GM20431 (cell line): Measurements from ENCODE around the gene RMRP.
"Not testable (repeated sequence)": the region's sequence is repeated elsewhere in the genome, so short reads cannot be mapped to it uniquely, and the experiment has no call there.

ENCODE experiments used
- in situ Hi-C: fragments of 300-500 bp; cut with MseI, MboI; formaldehyde crosslinking; loops from one replicate; pipeline ENCODE4 v1.15.0; 2020; ENCODE audit warnings: low sequenced_read_pairs; ENCODE audit not compliant: unreplicated experiment

RMRP gene

DNA sequence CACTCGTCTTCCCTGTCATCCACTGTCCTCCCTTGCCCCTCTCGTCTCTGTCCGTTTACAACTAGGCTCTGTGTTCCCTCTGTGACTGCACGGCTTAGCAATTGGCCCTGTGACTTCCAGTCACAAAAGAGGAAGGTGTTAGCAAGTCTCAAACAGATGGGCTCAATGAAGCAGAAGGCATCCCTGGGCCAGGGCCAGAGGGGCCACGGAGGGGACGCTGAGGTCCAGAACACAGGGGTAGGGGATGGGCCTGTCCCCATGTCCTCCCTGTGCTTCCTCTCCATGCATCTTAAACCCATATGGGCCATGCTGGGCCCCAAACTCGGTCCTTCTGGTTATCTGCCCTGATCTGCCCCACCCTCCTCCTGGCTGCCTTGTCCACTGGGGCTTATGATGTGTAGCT is 39.5 kb downstream of the RMRP start, which contains the start of gene CD72:
TSS of gene CD72 (minus strand) at position 89 of the 403 bp plus-strand sequence. CDS start 110 bp downstream, outside the sequence.
- in situ Hi-C loops = no loop called here

DNA sequence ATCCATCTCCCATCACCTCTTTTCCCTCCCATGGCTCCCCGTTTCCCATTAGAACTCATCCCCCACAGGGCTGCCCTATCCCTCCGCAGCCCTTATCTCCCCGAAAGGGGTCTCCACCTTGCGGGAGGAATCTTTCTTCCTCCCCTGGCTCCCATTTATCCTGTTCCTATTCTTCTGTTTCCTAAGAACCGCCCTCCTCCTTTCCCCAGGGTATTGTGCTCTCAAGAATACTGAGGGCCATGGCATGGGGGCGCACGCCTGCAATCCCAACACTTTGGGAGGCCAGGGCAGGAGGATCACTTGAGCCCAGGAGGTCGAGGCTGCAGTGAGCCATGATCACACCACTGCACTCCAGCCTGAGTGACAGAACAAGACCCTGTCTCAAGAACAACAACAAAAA is 40.3 kb downstream of the RMRP start:
- in situ Hi-C loops = no loop called here

DNA sequence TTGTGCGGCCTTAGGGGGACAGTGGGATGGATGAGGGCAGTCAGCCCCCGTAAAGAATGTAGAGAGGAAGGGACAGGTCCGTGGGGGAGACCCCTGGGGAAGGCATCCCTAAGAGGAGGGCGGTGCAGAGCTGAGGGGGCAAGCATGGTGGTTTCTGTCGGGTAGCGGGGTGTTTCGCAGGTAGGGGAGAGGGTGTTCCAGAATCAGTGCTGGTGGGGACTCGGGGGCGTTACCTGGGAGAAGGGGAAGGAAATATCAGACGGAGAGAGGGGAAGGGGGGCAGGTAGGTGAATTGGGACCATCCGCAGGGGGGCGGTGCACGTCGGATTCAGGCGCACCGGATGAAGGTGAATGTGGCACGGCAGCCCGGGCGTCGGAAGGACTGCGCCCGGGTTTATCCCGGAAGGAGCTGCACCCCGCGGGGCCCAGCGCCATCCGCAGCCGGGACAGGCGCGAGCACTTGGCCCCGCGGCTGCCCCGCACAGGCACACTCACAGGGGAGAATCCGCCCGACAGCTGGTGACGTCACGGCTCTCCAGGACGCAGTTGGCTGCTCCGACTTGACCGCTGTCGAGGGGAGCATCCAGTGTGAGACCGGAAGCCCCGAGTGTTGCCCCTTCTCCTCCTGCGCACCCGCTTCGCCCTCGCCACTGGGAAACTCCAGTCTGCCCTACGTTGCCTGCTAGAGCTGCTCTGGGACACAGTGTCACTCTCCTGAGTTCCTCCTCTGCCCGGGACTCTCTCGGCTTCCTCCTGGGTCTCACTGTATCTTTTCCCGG is 40.9 kb downstream of the RMRP start:
- in situ Hi-C loops = no loop called here

DNA sequence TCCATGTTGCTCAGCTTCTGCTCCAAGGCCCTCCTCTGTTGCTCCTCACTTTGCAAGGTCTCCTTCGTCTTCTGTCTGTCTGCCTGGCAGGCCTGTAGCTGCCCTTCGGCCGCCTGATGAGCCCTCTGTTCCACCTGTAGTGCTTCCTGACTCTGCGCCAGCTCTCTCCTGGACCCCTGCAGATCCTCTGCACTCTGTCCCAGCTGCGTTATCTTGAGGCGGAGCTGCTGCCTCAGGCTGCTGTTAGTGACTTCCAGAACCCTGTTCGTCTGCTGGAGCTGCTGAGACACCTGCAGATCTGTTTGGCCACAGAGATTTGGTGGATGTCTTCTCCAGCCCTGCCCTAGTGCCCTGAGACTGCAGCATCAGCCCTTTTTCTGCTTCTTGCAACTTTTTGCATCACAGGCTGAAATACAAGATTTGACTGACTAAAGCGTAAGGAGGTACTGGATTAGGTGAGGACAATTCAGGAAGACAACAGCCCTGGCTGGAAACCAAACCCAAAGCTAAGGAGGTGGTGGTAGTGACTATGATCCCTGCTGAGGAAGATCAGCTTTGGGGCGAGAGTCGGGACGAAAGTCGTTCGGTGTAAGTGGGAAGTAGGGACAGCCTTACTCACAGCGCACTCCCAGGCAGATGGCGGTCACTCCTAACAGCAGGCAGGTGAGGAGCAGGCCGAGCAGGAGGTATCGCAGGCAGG is 41.7 kb downstream of the RMRP start:
- in situ Hi-C loops = no loop called here

DNA sequence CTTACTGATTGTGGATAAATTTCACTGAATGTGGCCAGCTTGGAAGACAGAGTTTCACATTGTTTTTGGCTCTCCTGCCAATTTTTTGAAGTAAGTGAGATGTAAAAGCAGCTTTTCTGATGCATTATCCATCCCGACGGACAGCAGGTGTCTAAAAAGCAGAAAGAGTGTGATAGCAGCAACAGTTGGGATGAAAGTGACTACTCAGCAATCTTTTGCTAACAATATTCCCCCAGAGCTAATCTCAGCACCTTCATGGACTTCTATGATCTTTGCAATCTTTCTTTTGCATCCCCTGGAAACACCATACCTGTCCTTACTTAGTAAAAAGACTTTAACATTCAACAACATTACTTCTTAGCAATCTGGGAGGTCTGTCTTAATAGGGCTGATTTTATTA is 45.0 kb downstream of the RMRP start:
- in situ Hi-C loops = no loop called here

DNA sequence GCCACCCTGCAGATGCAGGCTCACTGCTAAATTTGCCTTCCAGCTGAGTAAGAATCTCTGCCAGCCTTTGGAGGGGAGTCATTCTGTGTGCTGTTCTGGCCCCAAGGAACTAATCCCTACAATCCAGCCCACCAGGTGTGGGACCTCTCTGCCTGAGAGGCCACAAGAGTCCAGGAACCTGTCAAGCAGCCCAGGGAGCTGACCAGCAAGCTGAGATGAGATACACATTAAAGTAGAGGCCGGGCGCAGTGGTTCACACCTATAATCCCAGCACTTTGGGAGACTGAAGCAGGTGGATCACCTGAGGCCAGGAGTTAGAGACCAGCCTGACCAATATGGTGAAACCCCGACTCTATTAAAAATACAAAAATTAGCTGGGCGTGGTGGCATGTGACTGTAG is 45.8 kb downstream of the RMRP start:
- in situ Hi-C loops = not testable (repeated sequence)

DNA sequence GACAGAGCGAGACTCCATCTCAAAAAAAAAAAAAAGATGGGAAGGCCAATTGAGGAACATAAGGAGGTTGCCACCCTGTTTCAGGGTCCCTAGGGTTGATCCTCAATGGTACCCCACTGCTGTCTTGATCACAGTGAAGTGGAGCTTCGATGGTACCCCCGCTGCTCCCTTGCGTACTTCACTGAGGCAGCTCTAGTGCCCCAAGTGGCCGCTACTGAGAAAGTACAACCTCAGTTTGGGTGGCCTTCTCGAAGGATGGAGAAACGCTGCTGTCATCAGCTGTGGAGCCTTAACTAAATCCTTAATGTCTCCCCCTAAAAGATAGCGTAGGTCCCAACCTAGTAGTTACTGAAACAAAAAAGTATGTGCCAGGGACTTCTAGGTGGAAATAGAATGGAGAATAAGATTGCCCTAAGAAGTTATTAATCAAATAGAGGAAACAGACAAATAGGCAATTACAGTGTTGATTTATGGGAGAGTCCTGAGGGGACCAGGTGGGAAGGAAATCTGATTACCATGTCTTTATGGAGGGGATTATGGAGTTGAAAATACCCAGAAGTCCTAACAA is 46.5 kb downstream of the RMRP start:
- in situ Hi-C loops = no loop called here

DNA sequence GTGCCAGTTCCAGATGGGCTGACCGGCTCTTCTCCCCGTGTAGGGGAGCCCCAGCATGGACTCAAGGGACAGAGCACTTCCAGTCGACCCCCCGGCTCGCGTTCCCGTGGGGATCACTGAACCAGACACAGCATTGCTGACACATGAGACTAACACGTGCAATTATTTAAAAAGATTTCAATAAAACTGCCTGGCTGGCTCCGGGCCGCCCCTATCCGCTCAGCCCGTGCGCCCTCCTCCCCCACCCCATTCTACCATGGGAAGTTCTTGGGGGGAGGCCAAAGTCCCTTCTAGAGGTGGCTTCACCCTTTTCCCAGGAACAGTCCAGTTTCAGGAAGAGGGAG is 48.0 kb downstream of the RMRP start:
- in situ Hi-C loops = no loop called here

DNA sequence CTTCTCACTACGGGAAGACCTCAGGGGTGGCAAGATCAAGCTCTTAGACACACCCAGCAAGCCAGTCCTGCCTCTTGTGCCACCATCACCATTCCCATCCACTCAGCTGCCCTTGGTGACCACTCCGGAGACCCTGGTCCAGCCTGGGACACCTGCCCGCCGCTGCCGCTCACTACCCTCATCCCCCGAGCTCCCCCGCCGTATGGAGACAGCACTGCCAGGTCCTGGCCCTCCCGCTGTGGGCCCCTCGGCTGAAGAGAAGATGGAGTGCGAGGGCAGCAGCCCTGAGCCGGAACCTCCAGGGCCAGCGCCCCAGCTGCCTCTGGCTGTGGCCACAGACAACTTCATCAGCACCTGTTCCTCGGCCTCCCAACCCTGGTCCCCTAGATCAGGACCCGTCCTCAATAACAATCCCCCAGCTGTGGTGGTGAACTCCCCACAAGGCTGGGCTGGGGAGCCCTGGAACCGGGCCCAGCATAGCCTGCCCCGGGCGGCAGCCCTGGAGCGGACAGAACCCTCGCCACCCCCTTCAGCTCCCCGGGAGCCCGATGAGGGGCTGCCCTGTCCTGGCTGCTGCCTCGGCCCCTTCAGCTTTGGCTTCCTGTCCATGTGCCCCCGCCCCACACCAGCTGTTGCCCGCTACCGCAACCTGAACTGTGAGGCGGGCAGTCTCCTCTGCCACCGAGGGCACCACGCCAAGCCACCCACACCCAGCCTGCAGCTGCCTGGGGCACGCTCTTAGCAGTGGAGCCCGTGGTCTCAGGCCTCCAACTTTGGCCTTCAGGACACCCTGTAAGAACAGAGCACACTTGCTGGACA is 48.6 kb downstream of the RMRP start:
- in situ Hi-C loops = no loop called here

DNA sequence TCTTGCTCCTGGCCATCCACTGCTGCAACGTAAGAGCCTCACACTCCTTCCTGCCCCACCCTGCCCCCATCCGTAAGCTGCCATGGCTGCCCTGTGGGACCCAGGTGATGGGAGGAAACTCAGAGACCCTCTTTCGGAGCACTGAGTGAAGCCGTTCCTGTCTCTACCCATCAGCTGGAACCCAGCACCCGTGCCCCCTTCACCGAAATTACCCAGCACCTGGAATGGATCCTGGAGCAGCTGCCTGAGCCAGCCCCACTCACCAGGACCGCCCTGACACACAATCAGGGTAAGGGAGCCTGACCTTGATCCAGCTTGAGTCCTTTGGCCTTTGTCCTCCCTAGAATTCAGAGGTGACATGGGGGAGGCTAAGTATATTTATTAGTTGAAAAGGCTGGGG is 49.6 kb downstream of the RMRP start:
- in situ Hi-C loops = no loop called here
